WTC11 (cell line): ENCODE data around the gene UBAC2.

Experiments
- ESRRA ChIP-seq: sonication (generic); formaldehyde crosslinking; IDR thresholded peaks from 2 replicates; pipeline ENCODE4 v1.8.1; 2022; ENCODE audit warnings: mild to moderate bottlenecking, missing genetic modification reagents, borderline replicate concordance
- FOXJ3 ChIP-seq: sonication (generic); formaldehyde crosslinking; IDR thresholded peaks from 2 replicates; pipeline ENCODE4 v1.9.0; 2021; ENCODE audit warnings: missing genetic modification reagents, mild to moderate bottlenecking, borderline replicate concordance
- TF ChIP-seq, protein P1 (sequence below): sonication (generic); formaldehyde crosslinking; IDR thresholded peaks from 2 replicates; pipeline ENCODE4 v1.8.1; 2022; ENCODE audit warnings: mild to moderate bottlenecking, missing genetic modification reagents, moderate library complexity, borderline replicate concordance
- TF ChIP-seq, protein P2 (sequence below): sonication (generic); formaldehyde crosslinking; IDR thresholded peaks from 2 replicates; pipeline ENCODE4 v1.8.1; 2023; ENCODE audit warnings: mild to moderate bottlenecking, missing genetic modification reagents, moderate library complexity

- TF ChIP-seq FOXJ3 (no peak), ESRRA (CRISPR knock-in tag) (no peak)
- TF ChIP-seq, protein P1, sequence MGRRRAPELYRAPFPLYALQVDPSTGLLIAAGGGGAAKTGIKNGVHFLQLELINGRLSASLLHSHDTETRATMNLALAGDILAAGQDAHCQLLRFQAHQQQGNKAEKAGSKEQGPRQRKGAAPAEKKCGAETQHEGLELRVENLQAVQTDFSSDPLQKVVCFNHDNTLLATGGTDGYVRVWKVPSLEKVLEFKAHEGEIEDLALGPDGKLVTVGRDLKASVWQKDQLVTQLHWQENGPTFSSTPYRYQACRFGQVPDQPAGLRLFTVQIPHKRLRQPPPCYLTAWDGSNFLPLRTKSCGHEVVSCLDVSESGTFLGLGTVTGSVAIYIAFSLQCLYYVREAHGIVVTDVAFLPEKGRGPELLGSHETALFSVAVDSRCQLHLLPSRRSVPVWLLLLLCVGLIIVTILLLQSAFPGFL (CRISPR knock-in tag) = no peak
- TF ChIP-seq, protein P2, sequence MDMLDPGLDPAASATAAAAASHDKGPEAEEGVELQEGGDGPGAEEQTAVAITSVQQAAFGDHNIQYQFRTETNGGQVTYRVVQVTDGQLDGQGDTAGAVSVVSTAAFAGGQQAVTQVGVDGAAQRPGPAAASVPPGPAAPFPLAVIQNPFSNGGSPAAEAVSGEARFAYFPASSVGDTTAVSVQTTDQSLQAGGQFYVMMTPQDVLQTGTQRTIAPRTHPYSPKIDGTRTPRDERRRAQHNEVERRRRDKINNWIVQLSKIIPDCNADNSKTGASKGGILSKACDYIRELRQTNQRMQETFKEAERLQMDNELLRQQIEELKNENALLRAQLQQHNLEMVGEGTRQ (CRISPR knock-in tag) = no peak
Observed at GRCh38 chr13:99431927-99432608, 231.4 kb downstream of the UBAC2 start.
